BE2C (cell line): Measurements from ENCODE around the gene VPS26A.

Experiments
- DNase-seq: peaks from one replicate; pipeline ENCODE4 v3.0.0-alpha.2; 2020
- H3K27me3 ChIP-seq: fragments of 250-450 bp; sonication (Bioruptor Pico); 2 replicates; pipeline ENCODE4 v1.5.1; 2020; ENCODE audit warnings: mild to moderate bottlenecking
- H3K36me3 ChIP-seq: fragments of 250-450 bp; sonication (Bioruptor Pico); 2 replicates; pipeline ENCODE4 v1.5.1; 2020; ENCODE audit warnings: mild to moderate bottlenecking
- H3K4me1 ChIP-seq: fragments of 250-450 bp; sonication (Bioruptor Pico); 2 replicates; pipeline ENCODE4 v1.5.1; 2020
- H3K4me3 ChIP-seq: 2 replicates; pipeline ENCODE4 v1.5.1; 2011; ENCODE audit warnings: low read depth, low read length
- H3K9me3 ChIP-seq: fragments of 250-450 bp; sonication (Bioruptor Pico); 2 replicates; pipeline ENCODE4 v1.5.1; 2020
- CTCF ChIP-seq: IDR thresholded peaks from 2 replicates; pipeline ENCODE4 v1.5.1; 2012; ENCODE audit warnings: mild to moderate bottlenecking, low read depth, low read length

The VPS26A gene

GRCh38 chr10:69100136-69100872, 23.7 kb upstream of the VPS26A start:
- Histone ChIP-seq H3K9me3 (no peaks in the 10 kb centered on the region), H3K4me3 (no peak overlapping the region), H3K4me1 (no peaks in the 10 kb centered on the region), H3K27me3 (no peaks in the 10 kb centered on the region), H3K36me3 (no peaks in the 10 kb centered on the region)
- no peak for DNase-seq
- TF ChIP-seq CTCF, result no peak

- no peak overlapping the region for H3K4me3 ChIP-seq
- no peak for DNase-seq
Observed at GRCh38 chr10:69101451-69102095, 22.4 kb upstream of the VPS26A start.

GRCh38 chr10:69102440-69102839, 21.5 kb upstream of the VPS26A start:
- no peaks in the 10 kb centered on the region for H3K27me3 ChIP-seq
- no peak for DNase-seq
- H3K36me3 ChIP-seq, result no peaks in the 10 kb centered on the region
- H3K4me1 ChIP-seq, result no peaks in the 10 kb centered on the region
- H3K4me3 ChIP-seq, result no peak overlapping the region
- TF ChIP-seq CTCF, result no peak
- no peaks in the 10 kb centered on the region for H3K9me3 ChIP-seq

More at GRCh38 chr10:69101451-69102095, 22.4 kb upstream of the VPS26A start:
- no peak for TF ChIP-seq CTCF
- no peaks in the 10 kb centered on the region for H3K4me1 ChIP-seq
- H3K36me3 ChIP-seq, result no peaks in the 10 kb centered on the region
- no peaks in the 10 kb centered on the region for H3K9me3 ChIP-seq
- no peaks in the 10 kb centered on the region for H3K27me3 ChIP-seq

GRCh38 chr10:69103784-69104183, 20.2 kb upstream of the VPS26A start:
- H3K9me3 ChIP-seq, result no peaks in the 10 kb centered on the region

GRCh38 chr10:69104994-69105790, 18.8 kb upstream of the VPS26A start:
- H3K27me3 ChIP-seq, result no peaks in the 10 kb centered on the region
- no peaks in the 10 kb centered on the region for H3K36me3 ChIP-seq
- no peaks in the 10 kb centered on the region for H3K9me3 ChIP-seq
- no peaks in the 10 kb centered on the region for H3K4me1 ChIP-seq
- no peak for TF ChIP-seq CTCF
- no peak for DNase-seq
- H3K4me3 ChIP-seq, result no peak overlapping the region

More at GRCh38 chr10:69103784-69104183, 20.2 kb upstream of the VPS26A start:
- Histone ChIP-seq H3K36me3 (no peaks in the 10 kb centered on the region), H3K4me1 (no peaks in the 10 kb centered on the region), H3K4me3 (no peak overlapping the region), H3K27me3 (no peaks in the 10 kb centered on the region)
- no peak for DNase-seq
- no peak for TF ChIP-seq CTCF
